H9 (cell line): ENCODE data around the gene SH3TC1. TPM values are rescaled to one million over a fixed set of nuclear protein-coding genes. Genes with fewer than 3 reads are reported as not detected.

Experiments
- DNase-seq: peaks from one replicate; pipeline ENCODE4 v3.0.0-alpha.2; 2017
- H2AFZ ChIP-seq: one replicate; pipeline ENCODE4 v1.6.1; 2013; ENCODE audit warnings: mild to moderate bottlenecking, low read length, control low read depth, moderate library complexity
- H2AK5ac ChIP-seq: 2 replicates; pipeline ENCODE4 v1.6.1; 2013; ENCODE audit warnings: low read length, control low read depth, mixed read lengths; ENCODE audit not compliant: insufficient read length
- H2BK120ac ChIP-seq: one replicate; pipeline ENCODE4 v1.6.1; 2013; ENCODE audit warnings: low read depth, mild to moderate bottlenecking, low read length, control low read depth, inconsistent platforms; ENCODE audit not compliant: poor library complexity, severe bottlenecking
- H2BK12ac ChIP-seq: 2 replicates; pipeline ENCODE4 v1.6.1; 2013; ENCODE audit warnings: low read length, control low read depth, mixed read lengths, low read depth; ENCODE audit not compliant: insufficient read length
- H2BK15ac ChIP-seq: 2 replicates; pipeline ENCODE4 v1.6.1; 2013; ENCODE audit warnings: low read depth, low read length, control low read depth
- H2BK20ac ChIP-seq: one replicate; pipeline ENCODE4 v1.6.1; 2013; ENCODE audit warnings: low read depth, mild to moderate bottlenecking, low read length, control low read depth, inconsistent platforms; ENCODE audit not compliant: poor library complexity, severe bottlenecking
- H2BK5ac ChIP-seq: 2 replicates; pipeline ENCODE4 v1.6.1; 2013; ENCODE audit warnings: low read length, control low read depth, mixed read lengths; ENCODE audit not compliant: insufficient read length
- H3K14ac ChIP-seq: 2 replicates; pipeline ENCODE4 v1.6.1; 2013; ENCODE audit warnings: low read length, control low read depth; ENCODE audit not compliant: insufficient read depth
- H3K18ac ChIP-seq: 2 replicates; pipeline ENCODE4 v1.6.1; 2013; ENCODE audit warnings: low read depth, mild to moderate bottlenecking, mixed read lengths, low read length, control low read depth; ENCODE audit not compliant: insufficient read length
- H3K23ac ChIP-seq: 2 replicates; pipeline ENCODE4 v1.6.1; 2013; ENCODE audit warnings: low read length, control low read depth, mixed read lengths, low read depth; ENCODE audit not compliant: insufficient read length
- H3K23me2 ChIP-seq: 2 replicates; pipeline ENCODE4 v1.6.1; 2013; ENCODE audit warnings: low read depth, mild to moderate bottlenecking, mixed read lengths, low read length, control low read depth; ENCODE audit not compliant: insufficient read length, poor library complexity, severe bottlenecking
- H3K27ac ChIP-seq: 2 replicates; pipeline ENCODE4 v1.5.1; 2013; ENCODE audit warnings: low read length, control low read depth, mixed read lengths, low read depth; ENCODE audit not compliant: insufficient read length
- H3K27me3 ChIP-seq: 2 replicates; pipeline ENCODE4 v1.6.1; 2013; ENCODE audit warnings: low read length, control low read depth, inconsistent platforms; ENCODE audit not compliant: insufficient read depth
- H3K4ac ChIP-seq: 2 replicates; pipeline ENCODE4 v1.6.1; 2013; ENCODE audit warnings: low read depth, mild to moderate bottlenecking, control low read depth, inconsistent platforms, low read length, moderate library complexity
- H3K4me1 ChIP-seq: 2 replicates; pipeline ENCODE4 v1.6.1; 2013; ENCODE audit warnings: low read length, control low read depth, inconsistent platforms; ENCODE audit not compliant: insufficient read depth
- H3K4me2 ChIP-seq: 2 replicates; pipeline ENCODE4 v1.6.1; 2013; ENCODE audit warnings: low read length, control low read depth, mixed read lengths; ENCODE audit not compliant: insufficient read length, insufficient read depth
- H3K56ac ChIP-seq: 2 replicates; pipeline ENCODE4 v1.6.1; 2013; ENCODE audit warnings: low read depth, mild to moderate bottlenecking, mixed read lengths, low read length, control low read depth; ENCODE audit not compliant: insufficient read length
- H3K79me1 ChIP-seq: 2 replicates; pipeline ENCODE4 v1.6.1; 2013; ENCODE audit warnings: low read depth, mild to moderate bottlenecking, moderate library complexity, low read length, control low read depth, inconsistent platforms; ENCODE audit not compliant: insufficient read depth, poor library complexity, severe bottlenecking
- H3K79me2 ChIP-seq: 2 replicates; pipeline ENCODE4 v1.6.1; 2013; ENCODE audit warnings: low read length, control low read depth, inconsistent platforms; ENCODE audit not compliant: insufficient read depth
- H3K9ac ChIP-seq: 2 replicates; pipeline ENCODE4 v1.6.1; 2013; ENCODE audit warnings: low read length, control low read depth, mixed read lengths; ENCODE audit not compliant: insufficient read length; ENCODE audit errors: extremely low read depth
- H3K9me3 ChIP-seq: one replicate; pipeline ENCODE4 v1.6.1; 2013; ENCODE audit warnings: low read depth, low read length, inconsistent platforms; ENCODE audit not compliant: control insufficient read depth
- H3T11ph ChIP-seq: one replicate; pipeline ENCODE4 v1.6.1; 2013; ENCODE audit warnings: mild to moderate bottlenecking, low read length, control low read depth, inconsistent platforms
- H4K20me1 ChIP-seq: one replicate; pipeline ENCODE4 v1.6.1; 2013; ENCODE audit not compliant: control insufficient read depth, insufficient read length, insufficient read depth
- H4K5ac ChIP-seq: 2 replicates; pipeline ENCODE4 v1.6.1; 2013; ENCODE audit warnings: low read depth, mild to moderate bottlenecking, mixed read lengths, low read length, control low read depth; ENCODE audit not compliant: insufficient read length
- H4K8ac ChIP-seq: replicated peaks from 2 replicates; pipeline ENCODE4 v1.6.1; 2013; ENCODE audit warnings: low read length, control low read depth, mixed read lengths, low read depth; ENCODE audit not compliant: insufficient read length
- H4K91ac ChIP-seq: 2 replicates; pipeline ENCODE4 v1.6.1; 2013; ENCODE audit warnings: low read depth, mild to moderate bottlenecking, moderate library complexity, mixed read lengths, low read length, control low read depth; ENCODE audit not compliant: insufficient read length
- H3K27ac Mint-ChIP-seq, 3 experiments: 2 replicates in 2 of 3; 3 replicates in 1 of 3; pipeline ENCODE4 v1.8.0; 2020 to 2021; ENCODE audit warnings: mixed read lengths in 3 of 3, mild to moderate bottlenecking in 1 of 3, moderate library complexity in 1 of 3
- H3K27me3 Mint-ChIP-seq: 2 replicates; pipeline ENCODE4 v1.8.0; 2021; ENCODE audit warnings: low read depth, mild to moderate bottlenecking, moderate library complexity, mixed read lengths
- H3K36me3 Mint-ChIP-seq, 3 experiments: 2 replicates in 2 of 3; 3 replicates in 1 of 3; pipeline ENCODE4 v1.8.0; 2020 to 2021; ENCODE audit warnings: low read depth in 3 of 3, mixed read lengths in 3 of 3; ENCODE audit not compliant: insufficient read depth in 1 of 3
- H3K4me1 Mint-ChIP-seq, 2 experiments: 2 replicates each; pipeline ENCODE4 v1.8.0; 2020; ENCODE audit warnings: mixed read lengths in 2 of 2
- H3K4me3 Mint-ChIP-seq, 2 experiments: 2 replicates in 1 of 2; 3 replicates in 1 of 2; pipeline ENCODE4 v1.8.0; 2020 to 2021; ENCODE audit warnings: mild to moderate bottlenecking in 2 of 2, mixed read lengths in 2 of 2, moderate library complexity in 1 of 2
- H3K9me3 Mint-ChIP-seq, 2 experiments: 2 replicates in 1 of 2; 3 replicates in 1 of 2; pipeline ENCODE4 v1.8.0; 2020; ENCODE audit warnings: mild to moderate bottlenecking in 2 of 2, mixed read lengths in 2 of 2, moderate library complexity in 1 of 2
- CTCF ChIP-seq: fragments of 200-600 bp; sonication (generic); conservative IDR thresholded peaks from 3 replicates; pipeline ENCODE4 v1.8.0; 2021; ENCODE audit warnings: antibody characterized with exemption, mild to moderate bottlenecking
- WGBS: extraction: QIAGEN DNeasy Blood & Tissue Kit; methylation state at CpG from one replicate; pipeline ENCODE4 v1.1.7; 2013; ENCODE audit warnings: missing lambda C conversion rate, low lambda C conversion rate, mixed read lengths; ENCODE audit not compliant: insufficient read length; ENCODE audit errors: extremely low coverage; 5-methylcytosine and 5-hydroxymethylcytosine counted together
- total RNA-seq: library from RNA; stranded (reverse); gene quantifications from 2 replicates; pipeline ENCODE4 v1.2.1, GENCODE V29; 2021

Gene SH3TC1
- total RNA-seq, 1 experiment from 2014 or later: 0.74 TPM

- H2BK15ac ChIP-seq: no peak overlapping the region
- H4K8ac ChIP-seq: no peak overlapping the region
- no peaks in the 10 kb centered on the region for H3K4me1 ChIP-seq
- H4K5ac ChIP-seq: no peak overlapping the region
- DNase-seq: no peak
- H3K27ac ChIP-seq: no peak overlapping the region
- H3K56ac ChIP-seq: no peak overlapping the region
- no peak overlapping the region for H2AK5ac ChIP-seq
- no peak overlapping the region for H3T11ph ChIP-seq
- TF ChIP-seq CTCF: no peak
- no peak overlapping the region for H3K4ac ChIP-seq
- peaks cover 23% of the 10 kb centered on the region for H3K27me3 Mint-ChIP-seq
- H4K20me1 ChIP-seq: no peaks in the 10 kb centered on the region
- H3K9me3 Mint-ChIP-seq: peaks cover 13 to 17% of the 10 kb centered on the region in 2 experiments
- no peak overlapping the region for H2BK20ac ChIP-seq
- H2BK120ac ChIP-seq: no peak overlapping the region
- H3K36me3 Mint-ChIP-seq: peaks cover 0 to 5% (median 4%) of the 10 kb centered on the region in 3 experiments; a peak in 2 of 7 replicates
- H3K23ac ChIP-seq: no peak overlapping the region
- no peak overlapping the region; a peak in 1 of 7 replicates for H3K27ac Mint-ChIP-seq
- no peak overlapping the region for H3K18ac ChIP-seq
- H3K9ac ChIP-seq: no peak overlapping the region
- WGBS: no CpG with 5 or more reads among the region's 2 CpGs
- no peaks in the 10 kb centered on the region for H3K27me3 ChIP-seq
- H3K4me1 Mint-ChIP-seq: no peaks in the 10 kb centered on the region
- no peak overlapping the region for H4K91ac ChIP-seq
- no peaks in the 10 kb centered on the region for H3K79me1 ChIP-seq
- peaks cover 5% of the 10 kb centered on the region for H3K9me3 ChIP-seq
- H3K14ac ChIP-seq: no peak overlapping the region; the same call in 1 of the 2 replicates
- H2BK5ac ChIP-seq: no peak overlapping the region
- no peak overlapping the region for H3K4me3 Mint-ChIP-seq
- H2AFZ ChIP-seq: no peak overlapping the region
- H2BK12ac ChIP-seq: no peak overlapping the region
- H3K4me2 ChIP-seq: no peak overlapping the region
- no peaks in the 10 kb centered on the region for H3K79me2 ChIP-seq
- H3K23me2 ChIP-seq: no peaks in the 10 kb centered on the region
These were observed 31.8 kb upstream of the SH3TC1 start for GRCh38 chr4:8167291-8167690.
